Prostate gland (tissue), 2 donors: Measurements from ENCODE around the gene MTIF3.

Experiments used
- POLR2A ChIP-seq: fragments of 450-650 bp; IDR thresholded peaks from one replicate; pipeline ENCODE4 v1.6.1; 2016; ENCODE audit warnings: antibody characterized with exemption, mild to moderate bottlenecking
- TF ChIP-seq, protein P1 (sequence below), 4 experiments: fragments of 200-600 bp in 2 of 4; fragments of 450-650 bp in 2 of 4; sonication (generic) in 2 of 4; IDR thresholded peaks; 1 replicate in 3 of 4; 2 replicates in 1 of 4; pipeline ENCODE4 v1.5.1; 2016 to 2019; ENCODE audit warnings: antibody characterized with exemption in 4 of 4, mild to moderate bottlenecking in 2 of 4, moderate library complexity in 2 of 4

- TF ChIP-seq, protein P1, sequence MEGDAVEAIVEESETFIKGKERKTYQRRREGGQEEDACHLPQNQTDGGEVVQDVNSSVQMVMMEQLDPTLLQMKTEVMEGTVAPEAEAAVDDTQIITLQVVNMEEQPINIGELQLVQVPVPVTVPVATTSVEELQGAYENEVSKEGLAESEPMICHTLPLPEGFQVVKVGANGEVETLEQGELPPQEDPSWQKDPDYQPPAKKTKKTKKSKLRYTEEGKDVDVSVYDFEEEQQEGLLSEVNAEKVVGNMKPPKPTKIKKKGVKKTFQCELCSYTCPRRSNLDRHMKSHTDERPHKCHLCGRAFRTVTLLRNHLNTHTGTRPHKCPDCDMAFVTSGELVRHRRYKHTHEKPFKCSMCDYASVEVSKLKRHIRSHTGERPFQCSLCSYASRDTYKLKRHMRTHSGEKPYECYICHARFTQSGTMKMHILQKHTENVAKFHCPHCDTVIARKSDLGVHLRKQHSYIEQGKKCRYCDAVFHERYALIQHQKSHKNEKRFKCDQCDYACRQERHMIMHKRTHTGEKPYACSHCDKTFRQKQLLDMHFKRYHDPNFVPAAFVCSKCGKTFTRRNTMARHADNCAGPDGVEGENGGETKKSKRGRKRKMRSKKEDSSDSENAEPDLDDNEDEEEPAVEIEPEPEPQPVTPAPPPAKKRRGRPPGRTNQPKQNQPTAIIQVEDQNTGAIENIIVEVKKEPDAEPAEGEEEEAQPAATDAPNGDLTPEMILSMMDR (IDR thresholded peaks at IDR 0.05) = no peak
- no peak for TF ChIP-seq POLR2A
Measured at GRCh38 chr13:27393101-27393500, 57.3 kb downstream of the MTIF3 start.
